HEK293 (cell line): ENCODE results near the gene PDHX.

Experiments used
- ZNF138 ChIP-seq: fragments of 450-650 bp; formaldehyde crosslinking; IDR thresholded peaks from 2 replicates; pipeline ENCODE4 v1.5.1; 2016; ENCODE audit warnings: missing biosample characterization, missing genetic modification characterization, borderline replicate concordance
- ZNF174 ChIP-seq: fragments of 450-650 bp; formaldehyde crosslinking; IDR thresholded peaks from 2 replicates; pipeline ENCODE4 v1.5.0; 2017; ENCODE audit warnings: missing biosample characterization, mild to moderate bottlenecking, missing genetic modification characterization
- ZNF221 ChIP-seq: fragments of 450-650 bp; formaldehyde crosslinking; IDR thresholded peaks from 2 replicates; pipeline ENCODE4 v1.5.1; 2017; ENCODE audit warnings: missing biosample characterization, missing genetic modification characterization, borderline replicate concordance
- ZNF248 ChIP-seq: fragments of 450-650 bp; formaldehyde crosslinking; IDR thresholded peaks from 2 replicates; pipeline ENCODE4 v1.5.1; 2017; ENCODE audit warnings: missing biosample characterization, missing genetic modification characterization
- ZNF664 ChIP-seq: fragments of 450-650 bp; formaldehyde crosslinking; IDR thresholded peaks from 2 replicates; pipeline ENCODE4 v1.5.1; 2016; ENCODE audit warnings: missing biosample characterization, missing genetic modification characterization
- ZNF670 ChIP-seq: fragments of 450-650 bp; formaldehyde crosslinking; IDR thresholded peaks from 2 replicates; pipeline ENCODE4 v1.5.1; 2016; ENCODE audit warnings: missing biosample characterization, missing genetic modification characterization, low read depth
- TF ChIP-seq, protein P1 (sequence below): fragments of 450-650 bp; formaldehyde crosslinking; IDR thresholded peaks from 2 replicates; pipeline ENCODE4 v1.5.1; 2017; ENCODE audit warnings: missing biosample characterization, missing genetic modification characterization
- TF ChIP-seq, protein P2 (sequence below): fragments of 450-650 bp; formaldehyde crosslinking; IDR thresholded peaks from 2 replicates; pipeline ENCODE4 v1.5.1; 2016; ENCODE audit warnings: missing biosample characterization, missing genetic modification characterization
- TF ChIP-seq, protein P3 (sequence below): fragments of 450-650 bp; formaldehyde crosslinking; IDR thresholded peaks from 2 replicates; pipeline ENCODE4 v1.5.1; 2017; ENCODE audit warnings: missing biosample characterization, mild to moderate bottlenecking, missing genetic modification characterization, moderate library complexity
- TF ChIP-seq, protein P4 (sequence below): fragments of 450-650 bp; formaldehyde crosslinking; IDR thresholded peaks from 2 replicates; pipeline ENCODE4 v1.5.1; 2016; ENCODE audit warnings: missing biosample characterization, missing genetic modification characterization

DNA sequence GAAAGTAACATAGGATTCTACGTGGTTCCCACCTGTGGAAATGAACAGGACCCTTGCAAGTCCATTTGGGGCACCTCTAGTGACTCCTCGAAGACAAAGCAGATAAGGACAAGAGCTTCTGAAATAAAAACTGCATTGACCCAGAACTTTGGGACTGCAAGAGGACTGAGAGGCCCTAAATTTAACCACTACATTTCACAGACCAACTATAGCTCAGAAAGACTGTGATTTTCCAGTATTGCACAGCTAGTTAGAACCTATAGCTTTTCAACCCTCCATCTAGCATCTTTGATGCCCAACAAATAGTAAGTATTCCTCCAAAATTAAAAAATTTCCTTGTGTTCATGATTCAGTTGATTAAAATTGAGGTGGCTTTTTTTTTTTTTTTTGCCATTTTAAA lies 114.9 kb downstream of the PDHX start:
- TF ChIP-seq ZNF174 (no peak), ZNF248 (tag by site-specific recombination) (no peak), ZNF670 (tag by site-specific recombination) (no peak), ZNF221 (no peak), ZNF138 (tag by site-specific recombination) (no peak), ZNF664 (tag by site-specific recombination) (no peak)
- TF ChIP-seq, protein P1, sequence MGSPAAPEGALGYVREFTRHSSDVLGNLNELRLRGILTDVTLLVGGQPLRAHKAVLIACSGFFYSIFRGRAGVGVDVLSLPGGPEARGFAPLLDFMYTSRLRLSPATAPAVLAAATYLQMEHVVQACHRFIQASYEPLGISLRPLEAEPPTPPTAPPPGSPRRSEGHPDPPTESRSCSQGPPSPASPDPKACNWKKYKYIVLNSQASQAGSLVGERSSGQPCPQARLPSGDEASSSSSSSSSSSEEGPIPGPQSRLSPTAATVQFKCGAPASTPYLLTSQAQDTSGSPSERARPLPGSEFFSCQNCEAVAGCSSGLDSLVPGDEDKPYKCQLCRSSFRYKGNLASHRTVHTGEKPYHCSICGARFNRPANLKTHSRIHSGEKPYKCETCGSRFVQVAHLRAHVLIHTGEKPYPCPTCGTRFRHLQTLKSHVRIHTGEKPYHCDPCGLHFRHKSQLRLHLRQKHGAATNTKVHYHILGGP (tag by site-specific recombination) = no peak
- TF ChIP-seq, protein P2, sequence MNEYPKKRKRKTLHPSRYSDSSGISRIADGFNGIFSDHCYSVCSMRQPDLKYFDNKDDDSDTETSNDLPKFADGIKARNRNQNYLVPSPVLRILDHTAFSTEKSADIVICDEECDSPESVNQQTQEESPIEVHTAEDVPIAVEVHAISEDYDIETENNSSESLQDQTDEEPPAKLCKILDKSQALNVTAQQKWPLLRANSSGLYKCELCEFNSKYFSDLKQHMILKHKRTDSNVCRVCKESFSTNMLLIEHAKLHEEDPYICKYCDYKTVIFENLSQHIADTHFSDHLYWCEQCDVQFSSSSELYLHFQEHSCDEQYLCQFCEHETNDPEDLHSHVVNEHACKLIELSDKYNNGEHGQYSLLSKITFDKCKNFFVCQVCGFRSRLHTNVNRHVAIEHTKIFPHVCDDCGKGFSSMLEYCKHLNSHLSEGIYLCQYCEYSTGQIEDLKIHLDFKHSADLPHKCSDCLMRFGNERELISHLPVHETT = no peak
- TF ChIP-seq, protein P3, sequence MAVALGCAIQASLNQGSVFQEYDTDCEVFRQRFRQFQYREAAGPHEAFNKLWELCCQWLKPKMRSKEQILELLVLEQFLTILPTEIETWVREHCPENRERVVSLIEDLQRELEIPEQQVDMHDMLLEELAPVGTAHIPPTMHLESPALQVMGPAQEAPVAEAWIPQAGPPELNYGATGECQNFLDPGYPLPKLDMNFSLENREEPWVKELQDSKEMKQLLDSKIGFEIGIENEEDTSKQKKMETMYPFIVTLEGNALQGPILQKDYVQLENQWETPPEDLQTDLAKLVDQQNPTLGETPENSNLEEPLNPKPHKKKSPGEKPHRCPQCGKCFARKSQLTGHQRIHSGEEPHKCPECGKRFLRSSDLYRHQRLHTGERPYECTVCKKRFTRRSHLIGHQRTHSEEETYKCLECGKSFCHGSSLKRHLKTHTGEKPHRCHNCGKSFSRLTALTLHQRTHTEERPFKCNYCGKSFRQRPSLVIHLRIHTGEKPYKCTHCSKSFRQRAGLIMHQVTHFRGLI (tag by site-specific recombination) = no peak
- TF ChIP-seq, protein P4, sequence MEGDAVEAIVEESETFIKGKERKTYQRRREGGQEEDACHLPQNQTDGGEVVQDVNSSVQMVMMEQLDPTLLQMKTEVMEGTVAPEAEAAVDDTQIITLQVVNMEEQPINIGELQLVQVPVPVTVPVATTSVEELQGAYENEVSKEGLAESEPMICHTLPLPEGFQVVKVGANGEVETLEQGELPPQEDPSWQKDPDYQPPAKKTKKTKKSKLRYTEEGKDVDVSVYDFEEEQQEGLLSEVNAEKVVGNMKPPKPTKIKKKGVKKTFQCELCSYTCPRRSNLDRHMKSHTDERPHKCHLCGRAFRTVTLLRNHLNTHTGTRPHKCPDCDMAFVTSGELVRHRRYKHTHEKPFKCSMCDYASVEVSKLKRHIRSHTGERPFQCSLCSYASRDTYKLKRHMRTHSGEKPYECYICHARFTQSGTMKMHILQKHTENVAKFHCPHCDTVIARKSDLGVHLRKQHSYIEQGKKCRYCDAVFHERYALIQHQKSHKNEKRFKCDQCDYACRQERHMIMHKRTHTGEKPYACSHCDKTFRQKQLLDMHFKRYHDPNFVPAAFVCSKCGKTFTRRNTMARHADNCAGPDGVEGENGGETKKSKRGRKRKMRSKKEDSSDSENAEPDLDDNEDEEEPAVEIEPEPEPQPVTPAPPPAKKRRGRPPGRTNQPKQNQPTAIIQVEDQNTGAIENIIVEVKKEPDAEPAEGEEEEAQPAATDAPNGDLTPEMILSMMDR (tag by site-specific recombination) = no peak
